Activated T-cell treated with anti-CD3 and anti-CD28 coated beads for 1 hour (primary cell): ENCODE data around the gene TAS2R43.
"Not testable (repeated sequence)": the region's sequence is repeated elsewhere in the genome, so short reads cannot be mapped to it uniquely, and the experiment has no call there.

ENCODE experiments used
- DNase-seq: peaks from one replicate; pipeline ENCODE4 v3.0.0-alpha.2; 2020; ENCODE audit warnings: low read depth

Gene TAS2R43, protein sequence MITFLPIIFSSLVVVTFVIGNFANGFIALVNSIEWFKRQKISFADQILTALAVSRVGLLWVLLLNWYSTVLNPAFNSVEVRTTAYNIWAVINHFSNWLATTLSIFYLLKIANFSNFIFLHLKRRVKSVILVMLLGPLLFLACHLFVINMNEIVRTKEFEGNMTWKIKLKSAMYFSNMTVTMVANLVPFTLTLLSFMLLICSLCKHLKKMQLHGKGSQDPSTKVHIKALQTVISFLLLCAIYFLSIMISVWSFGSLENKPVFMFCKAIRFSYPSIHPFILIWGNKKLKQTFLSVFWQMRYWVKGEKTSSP

DNA sequence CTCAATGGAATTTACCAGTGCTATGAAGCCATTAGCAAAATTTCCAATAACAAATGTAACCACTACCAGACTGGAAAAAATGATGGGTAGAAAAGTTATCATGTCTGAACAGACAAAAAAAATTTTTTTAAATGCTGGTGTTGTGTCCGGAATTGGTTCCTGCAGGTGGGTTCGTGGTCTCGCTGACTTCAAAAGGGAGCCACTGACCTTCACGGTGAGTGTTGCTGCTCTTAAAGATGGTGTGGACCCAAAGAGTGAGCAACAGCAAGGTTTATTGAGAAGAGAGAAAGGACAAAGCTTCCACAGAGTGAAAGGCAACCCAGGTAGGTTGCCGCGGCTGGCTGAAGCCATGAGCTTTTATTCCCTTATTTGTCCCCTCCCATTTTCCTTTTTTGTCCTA is at the start of gene TAS2R43:
Gene TAS2R43 (minus strand): TSS at position 186 of the 400 bp plus-strand sequence. CDS start 84 bp downstream, at position 102.
- no peak for DNase-seq

GRCh38 chr12:11136075-11136474 is 44.0 kb upstream of the TAS2R43 start:
- no peak for DNase-seq

- no peak for DNase-seq
These were observed 42.2 kb upstream of the TAS2R43 start, which contains the start of gene TAS2R30 for GRCh38 chr12:11134305-11134704. TAS2R30 (minus strand) TSS chr12:11134644; CDS start chr12:11134244, 400 bp downstream.

GRCh38 chr12:11133816-11134215 is 41.7 kb upstream of the TAS2R43 start:
- DNase-seq = no peak

GRCh38 chr12:11133162-11133561 is 41.0 kb upstream of the TAS2R43 start:
- DNase-seq = no peak

DNA sequence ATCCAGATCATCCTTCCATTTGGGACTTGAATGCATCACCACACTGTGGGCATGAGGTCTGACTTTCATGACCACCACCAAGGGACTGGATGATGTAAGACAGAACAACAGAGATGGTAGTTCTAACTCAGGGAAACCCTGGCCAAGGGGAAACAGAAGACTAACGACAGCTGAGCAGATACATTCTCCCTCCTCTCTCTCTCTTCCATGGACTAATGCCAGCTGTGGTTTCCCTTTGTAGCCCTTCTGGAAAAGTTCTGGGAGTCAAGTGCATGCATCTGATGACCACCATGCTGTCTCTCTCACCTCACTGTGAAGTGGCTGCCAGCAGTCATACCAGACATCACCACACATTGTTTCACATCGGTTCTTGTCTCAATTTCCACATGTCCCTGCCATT is 38.9 kb upstream of the TAS2R43 start:
- DNase-seq = no peak

DNA sequence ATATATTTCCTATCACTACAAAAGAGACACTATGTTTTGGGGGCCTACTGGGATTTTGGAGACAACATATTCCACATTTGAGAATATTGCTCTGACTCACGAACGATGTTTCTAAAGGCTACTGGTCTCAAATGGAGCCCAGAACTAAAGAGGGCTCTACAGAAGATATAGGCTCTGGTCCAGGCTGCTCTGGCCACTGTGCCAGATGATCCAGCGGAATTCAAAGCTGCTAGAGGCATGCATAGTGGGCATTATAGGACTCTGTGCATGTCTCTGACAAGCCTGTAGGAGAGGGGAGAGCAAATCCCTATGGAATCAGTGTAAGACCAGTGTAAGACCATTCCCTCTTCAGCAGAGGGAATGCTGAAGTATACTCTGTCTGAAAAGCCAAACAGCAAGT is 38.3 kb upstream of the TAS2R43 start:
- no peak for DNase-seq

DNA sequence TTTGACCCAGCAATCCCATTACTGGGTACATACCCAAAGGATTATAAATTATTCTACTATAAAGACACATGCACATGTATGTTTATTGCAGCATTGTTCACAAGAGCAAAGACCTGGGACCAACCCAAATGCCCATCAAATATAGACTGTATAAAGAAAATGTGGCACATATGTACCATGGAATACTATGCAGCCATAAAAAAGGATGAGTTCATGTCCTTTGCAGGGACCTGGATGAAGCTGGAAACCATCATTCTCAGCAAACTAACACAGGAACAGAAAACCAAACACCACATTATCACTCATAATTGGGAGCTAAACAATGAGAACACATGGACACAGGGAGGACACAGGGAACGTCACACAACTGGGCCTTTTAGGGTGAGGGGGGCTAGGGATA is 22.0 kb upstream of the TAS2R43 start:
- DNase-seq = not testable (repeated sequence)

- DNase-seq = not testable (repeated sequence)
These were observed 19.1 kb upstream of the TAS2R43 start for GRCh38 chr12:11111213-11111612.

DNA sequence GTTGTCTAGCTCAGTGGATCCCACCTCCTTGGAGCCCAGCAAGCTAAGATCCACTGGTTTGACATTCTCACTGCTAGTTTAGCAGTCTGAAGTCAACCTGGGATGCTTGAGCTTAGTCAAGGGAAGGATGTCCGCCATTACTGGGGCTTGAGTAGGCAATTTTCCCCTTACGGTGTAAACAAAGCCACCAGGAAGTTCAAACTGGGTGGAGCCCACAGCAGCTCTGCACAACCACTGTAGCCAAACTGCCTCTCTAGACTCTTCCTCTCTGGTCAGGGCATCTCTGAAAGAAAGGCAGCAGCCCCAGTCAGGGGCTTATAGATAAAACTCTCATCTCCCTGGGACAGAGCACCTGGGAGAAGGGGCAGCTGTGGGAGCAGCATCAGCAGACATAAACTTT is 16.7 kb upstream of the TAS2R43 start:
- no peak for DNase-seq

GRCh38 chr12:11107719-11108118 is 15.6 kb upstream of the TAS2R43 start:
- DNase-seq = no peak

DNA sequence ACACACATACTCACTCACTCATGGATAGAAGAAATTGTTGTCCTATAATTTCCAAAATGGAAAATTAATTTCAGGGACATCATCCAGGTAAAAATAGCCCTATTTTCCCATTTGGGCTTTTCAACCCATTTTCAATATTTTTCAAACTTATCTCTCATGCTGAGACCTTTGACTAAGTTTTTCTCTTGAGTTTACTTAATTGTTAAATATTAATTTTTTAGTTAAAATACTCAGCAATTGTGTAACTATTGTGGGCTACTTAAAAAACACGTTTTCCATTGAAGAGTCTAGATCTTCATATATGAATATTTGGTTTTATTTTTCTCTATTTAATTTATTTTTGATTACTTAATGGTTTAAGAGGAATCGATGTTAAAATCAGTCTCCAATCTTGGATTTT is 14.2 kb upstream of the TAS2R43 start:
- no peak for DNase-seq

- DNase-seq = no peak
These were observed 13.4 kb upstream of the TAS2R43 start for GRCh38 chr12:11105546-11105945.

DNA sequence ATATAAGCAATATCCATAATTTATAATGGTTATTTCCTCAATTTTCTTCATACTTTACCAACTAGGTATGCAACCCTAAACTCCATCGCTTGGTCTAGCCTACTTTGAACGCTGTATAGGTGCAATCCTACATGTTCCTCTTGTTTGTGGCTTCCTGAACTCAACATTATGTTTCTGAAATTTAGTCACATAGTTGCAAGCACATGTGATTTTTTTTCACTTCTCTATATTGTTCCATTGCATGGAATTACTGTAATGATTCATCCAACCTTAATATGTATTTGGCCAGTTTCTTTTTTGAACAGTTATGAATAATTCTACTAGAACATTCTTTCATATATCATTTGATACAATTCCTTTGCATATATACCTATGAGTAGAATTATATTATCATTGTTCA is 2.8 kb upstream of the TAS2R43 start:
- not testable (repeated sequence) for DNase-seq

- no peak for DNase-seq
These were observed 2.9 kb downstream of the TAS2R43 start for GRCh38 chr12:11089246-11089645.

- no peak for DNase-seq
These were observed 6.7 kb downstream of the TAS2R43 start for GRCh38 chr12:11085419-11085818.

- DNase-seq = no peak
These were observed 10.1 kb downstream of the TAS2R43 start for GRCh38 chr12:11081987-11082386.

DNA sequence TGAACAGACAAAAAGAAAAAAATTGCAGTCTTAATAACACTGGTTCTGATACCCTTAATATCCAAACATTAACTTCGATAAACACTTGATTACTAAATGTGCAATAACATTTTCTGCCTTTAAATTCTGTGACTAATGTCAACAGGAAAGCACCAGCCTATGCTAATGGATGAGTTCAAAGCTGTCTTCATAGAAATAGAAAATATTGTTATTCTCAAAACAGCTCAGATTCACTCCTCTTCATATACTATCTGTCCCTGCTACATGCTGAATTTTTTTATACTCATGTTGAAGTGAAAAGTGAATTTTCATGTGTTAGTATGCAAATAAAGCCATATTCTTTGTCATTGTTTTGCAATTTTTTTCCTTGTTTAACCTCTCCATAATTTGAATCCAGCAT is 13.9 kb downstream of the TAS2R43 start:
- DNase-seq = no peak

- DNase-seq = no peak
These were observed 16.5 kb downstream of the TAS2R43 start for GRCh38 chr12:11075642-11076041.

- no peak for DNase-seq
These were observed 20.7 kb downstream of the TAS2R43 start for GRCh38 chr12:11071414-11071813.

DNA sequence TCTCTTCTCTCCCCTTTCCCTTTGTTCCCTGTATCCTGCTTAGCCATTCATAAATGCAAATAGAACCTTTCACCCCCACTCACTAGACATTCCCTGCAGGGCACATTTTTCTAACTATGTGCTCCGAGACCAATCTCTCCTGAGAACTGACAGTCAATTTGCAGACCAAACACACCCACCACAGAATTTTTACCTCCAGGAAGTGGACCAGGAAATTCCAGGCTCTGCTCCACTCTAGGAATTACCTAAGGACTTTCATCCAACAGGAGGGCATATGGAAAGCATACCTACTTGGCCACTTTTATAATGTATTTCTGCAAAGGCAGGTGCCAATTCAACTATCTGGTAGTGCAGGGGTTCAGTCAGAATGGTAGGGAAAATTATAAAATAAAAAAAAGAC is 21.1 kb downstream of the TAS2R43 start:
- DNase-seq = no peak

DNA sequence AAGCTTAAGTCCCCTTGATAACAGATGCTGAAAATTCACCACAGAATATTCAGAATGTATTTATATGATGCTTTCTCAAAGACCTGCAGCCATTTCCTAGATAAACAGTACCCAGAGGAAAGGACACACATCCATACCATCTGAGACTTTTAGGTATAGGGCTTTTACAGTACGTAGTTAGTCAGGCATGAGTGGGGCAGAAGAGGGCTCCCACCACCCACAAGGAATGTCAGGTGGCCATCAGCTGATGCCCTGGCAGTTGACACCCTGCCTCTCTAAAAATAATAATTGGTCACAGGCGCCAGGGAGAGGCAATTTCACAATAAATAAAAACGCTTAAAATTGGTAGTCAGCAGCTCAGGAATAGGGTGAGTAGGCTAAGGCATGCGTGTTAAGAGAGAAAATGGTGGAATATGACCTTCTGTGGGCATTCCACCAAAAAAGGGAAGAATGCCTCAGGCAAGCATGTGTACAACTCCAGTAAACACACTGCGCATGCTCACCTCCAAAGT is 22.2 kb downstream of the TAS2R43 start:
- no peak for DNase-seq

DNA sequence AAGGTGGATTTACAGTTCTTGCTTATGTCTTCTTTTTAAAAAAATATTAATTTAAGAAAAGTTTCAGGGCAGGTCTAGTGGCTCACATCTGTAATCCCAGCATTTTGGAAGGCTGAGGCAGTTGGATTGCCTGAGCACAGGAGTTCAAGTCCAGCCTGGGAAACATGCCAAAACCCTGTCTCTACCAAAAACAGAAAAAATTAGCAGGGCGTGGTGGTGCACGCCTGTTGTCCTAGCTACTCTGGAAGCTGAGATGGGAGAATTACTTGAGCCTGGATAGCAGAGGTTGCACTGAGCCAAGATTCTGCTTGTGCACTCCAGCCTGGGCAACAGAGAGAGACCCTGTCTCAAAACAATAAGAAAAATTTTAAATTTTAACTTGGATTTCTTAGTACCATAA is 24.6 kb downstream of the TAS2R43 start:
- DNase-seq = no peak

GRCh38 chr12:11062194-11062593 is 29.9 kb downstream of the TAS2R43 start, which contains the start of gene TAS2R46:
TAS2R46 (minus strand) TSS chr12:11062294; CDS start chr12:11062294, 0 bp downstream.
- not testable (repeated sequence) for DNase-seq
